ENCODE results near the gene RIPOR2.

The RIPOR2 gene

DNA sequence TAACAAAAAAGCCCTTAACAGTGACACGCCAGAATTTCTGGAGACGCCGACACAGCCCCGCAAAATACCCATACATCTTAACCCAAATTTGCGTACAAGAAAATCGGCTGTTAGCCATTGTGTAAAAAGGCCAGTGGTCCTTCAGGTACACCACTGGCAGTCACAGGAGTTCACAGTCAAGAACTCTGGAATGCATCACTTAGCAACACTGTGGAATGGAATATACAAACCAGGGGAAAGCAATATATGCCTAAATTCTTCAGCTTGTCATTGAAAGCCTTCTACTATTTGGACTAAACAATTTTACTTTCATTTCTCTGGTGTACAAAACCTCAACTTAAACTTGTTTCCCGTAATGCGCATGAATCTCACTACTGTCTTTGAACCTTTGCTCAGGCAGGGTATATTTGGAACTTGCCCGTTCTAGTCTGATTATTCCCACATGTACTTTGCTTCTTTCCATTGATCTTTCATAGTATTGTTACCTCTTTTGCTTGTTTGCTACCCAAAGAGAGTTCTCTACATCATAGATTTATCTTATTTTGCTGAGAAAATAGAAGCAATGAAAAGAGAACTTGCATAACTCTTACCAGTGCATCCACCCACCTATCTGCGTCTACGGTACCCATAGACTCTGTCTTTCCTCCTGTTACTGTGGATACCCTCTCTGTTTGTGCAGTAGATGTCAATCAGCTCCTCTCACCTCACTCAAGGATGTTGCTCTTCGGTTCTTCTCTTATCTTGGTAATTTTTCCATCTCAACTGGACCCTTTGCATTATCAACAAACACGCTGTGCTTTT, 136.8 kb downstream of the RIPOR2 start, which contains the start of gene ARMH2:
ARMH2 (minus strand) TSS at position 178 of the 801 bp plus-strand sequence; CDS start at position 118, 60 bp downstream.
- ATAC-seq (no peak), DNase-seq (no peak)
- H3K27me3 Mint-ChIP-seq, result no peaks in the 10 kb centered on the region
- no peaks in the 10 kb centered on the region for H3K9me3 Mint-ChIP-seq
- H3K36me3 Mint-ChIP-seq (ENCODE audit: low read depth), result peaks cover 7% of the 10 kb centered on the region
- H3K27ac Mint-ChIP-seq, result no peak within 1 kb of the TSS
- H3K4me3 Mint-ChIP-seq, result no peak within 1 kb of the TSS
- H3K4me1 Mint-ChIP-seq, result peaks cover 21% of the 10 kb centered on the region

- no peak overlapping the region for H3K4me3 Mint-ChIP-seq
- DNase-seq, result no peak
- no peak overlapping the region for H3K27ac Mint-ChIP-seq
- H3K4me1 Mint-ChIP-seq, result peaks cover 21% of the 10 kb centered on the region
- H3K9me3 Mint-ChIP-seq, result no peaks in the 10 kb centered on the region
- no peaks in the 10 kb centered on the region for H3K27me3 Mint-ChIP-seq
- ATAC-seq, result no peak
- peaks cover 4% of the 10 kb centered on the region for H3K36me3 Mint-ChIP-seq (ENCODE audit: low read depth)
These were observed 138.1 kb downstream of the RIPOR2 start for GRCh38 chr6:24797596-24798216.

DNA sequence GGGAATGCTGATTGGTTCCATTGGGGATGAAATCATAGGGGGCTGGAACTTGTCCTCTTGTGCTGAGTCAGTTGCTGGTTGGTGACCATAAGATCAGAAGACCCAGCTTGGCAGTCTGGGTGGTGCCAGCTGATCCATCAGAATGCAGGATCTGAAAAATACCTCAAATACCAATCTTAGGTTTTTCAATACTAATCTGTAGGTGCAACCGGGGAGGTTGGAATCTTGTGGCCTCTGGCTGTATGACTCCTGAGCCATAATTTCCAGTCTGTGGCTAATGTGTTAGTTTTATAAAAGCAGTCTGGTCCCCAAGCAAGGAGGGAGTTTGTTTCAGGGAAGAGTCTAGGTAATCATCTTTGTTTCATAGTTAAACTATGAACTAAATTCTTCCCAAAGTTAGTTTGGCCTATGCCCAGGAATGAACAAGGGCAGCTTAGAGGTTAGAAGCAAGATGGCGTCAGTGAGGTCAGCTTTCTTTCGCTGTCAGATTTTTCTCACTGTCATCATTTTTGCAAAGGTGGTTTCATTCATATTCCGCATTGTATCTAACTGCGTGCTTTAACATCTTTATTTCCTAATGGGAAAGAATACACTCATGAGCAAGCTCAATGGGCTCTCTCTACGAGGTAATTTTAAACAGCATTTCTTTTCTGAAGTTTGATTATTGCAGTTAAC, 139.0 kb downstream of the RIPOR2 start:
- DNase-seq (peak; percentile 25), ATAC-seq (peak; percentile 81)
- no peaks in the 10 kb centered on the region for H3K9me3 Mint-ChIP-seq
- H3K36me3 Mint-ChIP-seq (ENCODE audit: low read depth), result peaks cover 4% of the 10 kb centered on the region
- H3K27me3 Mint-ChIP-seq, result no peaks in the 10 kb centered on the region
- H3K4me3 Mint-ChIP-seq, result peak overlapping the region; percentile 41
- H3K4me1 Mint-ChIP-seq, result peaks cover 21% of the 10 kb centered on the region
- peak overlapping the region; percentile 77 for H3K27ac Mint-ChIP-seq

DNA sequence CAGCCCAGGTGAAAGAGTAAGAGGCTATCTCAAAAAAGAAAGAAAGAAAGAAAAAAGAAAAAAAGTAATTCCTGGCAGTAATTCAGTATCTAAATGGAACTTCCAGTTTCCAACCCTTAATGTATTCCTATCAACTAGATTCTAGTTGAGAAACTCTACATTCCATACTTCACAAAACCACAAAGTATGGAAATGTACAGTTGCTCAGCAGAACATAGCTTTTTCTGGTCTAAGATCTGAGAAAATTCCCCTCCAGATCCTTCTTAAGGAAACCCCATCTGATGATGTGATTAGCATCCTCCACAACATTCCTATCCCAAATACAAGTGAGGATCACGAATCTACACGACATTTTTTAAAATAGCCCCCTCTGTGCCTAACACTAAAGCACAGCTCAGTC, 140.7 kb downstream of the RIPOR2 start:
- Mint-ChIP-seq H3K36me3 (ENCODE audit: low read depth) (peaks cover 3% of the 10 kb centered on the region), H3K9me3 (no peaks in the 10 kb centered on the region), H3K4me3 (no peak overlapping the region), H3K27ac (no peak overlapping the region), H3K27me3 (no peaks in the 10 kb centered on the region), H3K4me1 (peaks cover 21% of the 10 kb centered on the region)
- no peak for DNase-seq
- ATAC-seq, result no peak

DNA sequence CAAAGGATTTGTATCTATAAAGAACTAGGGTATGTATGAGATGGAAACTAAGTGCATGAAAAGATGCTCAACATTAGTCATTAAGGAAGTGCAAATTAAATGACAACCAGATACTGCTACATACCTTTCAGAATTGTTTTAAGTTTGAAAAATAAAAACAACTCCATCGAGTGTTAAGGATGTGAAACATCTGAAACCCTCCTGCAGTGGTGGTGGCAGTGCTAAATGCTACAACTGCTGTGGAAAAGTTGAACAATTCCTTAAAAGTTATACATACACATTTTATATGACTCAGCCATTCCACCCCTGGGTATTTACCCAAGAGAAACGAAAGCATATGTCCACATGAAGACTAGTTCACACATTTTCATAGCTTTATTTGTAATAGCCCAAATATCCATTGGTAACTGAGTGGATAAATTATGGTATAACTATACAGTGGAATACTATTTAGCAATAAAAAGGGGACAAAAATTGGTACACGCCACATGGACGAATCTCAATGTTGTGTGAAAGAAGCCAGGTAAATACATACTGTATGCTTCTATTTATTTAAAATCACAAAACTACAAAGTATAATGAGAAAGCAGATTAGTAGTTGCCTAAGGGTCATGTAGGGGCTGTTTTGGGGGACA, 147.6 kb downstream of the RIPOR2 start:
- no peak overlapping the region for H3K4me3 Mint-ChIP-seq
- no peaks in the 10 kb centered on the region for H3K27me3 Mint-ChIP-seq
- peak; percentile 93 for ATAC-seq
- peaks cover 26% of the 10 kb centered on the region for H3K4me1 Mint-ChIP-seq
- H3K36me3 Mint-ChIP-seq (ENCODE audit: low read depth), result peaks cover 53% of the 10 kb centered on the region
- H3K9me3 Mint-ChIP-seq, result no peaks in the 10 kb centered on the region
- peak overlapping the region; percentile 87 for H3K27ac Mint-ChIP-seq
- no peak for DNase-seq

- H3K36me3 Mint-ChIP-seq (ENCODE audit: low read depth), result peaks cover 80% of the 10 kb centered on the region
- no peaks in the 10 kb centered on the region for H3K9me3 Mint-ChIP-seq
- H3K4me3 Mint-ChIP-seq, result no peak overlapping the region
- ATAC-seq (no peak), DNase-seq (no peak)
- H3K4me1 Mint-ChIP-seq, result peaks cover 31% of the 10 kb centered on the region
- no peaks in the 10 kb centered on the region for H3K27me3 Mint-ChIP-seq
- H3K27ac Mint-ChIP-seq, result no peak overlapping the region
These were observed 155.6 kb downstream of the RIPOR2 start for GRCh38 chr6:24780206-24780605.

DNA sequence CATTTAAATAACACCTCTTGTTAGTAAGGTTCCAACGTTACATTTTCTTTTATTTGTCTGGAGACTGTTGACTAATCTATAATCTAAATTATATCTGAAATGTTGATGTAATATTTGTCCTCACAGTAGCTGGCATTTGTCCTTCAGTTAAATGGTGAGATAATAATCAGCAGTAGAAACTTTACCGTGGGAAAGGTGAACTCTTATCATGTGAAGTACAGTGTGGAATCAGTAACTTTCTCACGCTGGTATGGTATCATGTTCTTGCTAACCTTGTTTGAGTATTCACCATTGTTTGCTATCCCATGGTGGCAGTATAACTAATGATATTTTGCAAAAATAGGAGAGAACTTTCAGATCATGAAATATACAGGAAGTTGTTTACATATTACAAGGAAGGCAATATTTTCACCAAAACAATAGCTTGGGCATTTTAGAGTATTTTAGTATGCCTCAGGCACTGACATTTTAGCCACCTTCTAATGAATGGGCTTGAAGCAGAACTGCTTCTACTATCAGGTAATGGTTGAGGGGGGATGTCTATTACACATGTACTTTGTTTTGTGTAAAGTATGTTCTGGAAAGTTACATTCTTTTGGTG, 156.2 kb downstream of the RIPOR2 start:
- no peak for ATAC-seq
- peaks cover 33% of the 10 kb centered on the region for H3K4me1 Mint-ChIP-seq
- no peaks in the 10 kb centered on the region for H3K9me3 Mint-ChIP-seq
- no peaks in the 10 kb centered on the region for H3K27me3 Mint-ChIP-seq
- H3K36me3 Mint-ChIP-seq (ENCODE audit: low read depth), result peaks cover 73% of the 10 kb centered on the region
- no peak overlapping the region for H3K4me3 Mint-ChIP-seq
- DNase-seq, result no peak
- H3K27ac Mint-ChIP-seq, result no peak overlapping the region

GRCh38 chr6:24778878-24779277, 156.9 kb downstream of the RIPOR2 start:
- DNase-seq, result no peak
- ATAC-seq, result no peak
- peaks cover 36% of the 10 kb centered on the region for H3K4me1 Mint-ChIP-seq
- H3K27me3 Mint-ChIP-seq, result no peaks in the 10 kb centered on the region
- peaks cover 68% of the 10 kb centered on the region for H3K36me3 Mint-ChIP-seq (ENCODE audit: low read depth)
- H3K4me3 Mint-ChIP-seq, result no peak overlapping the region
- no peak overlapping the region for H3K27ac Mint-ChIP-seq
- H3K9me3 Mint-ChIP-seq, result no peaks in the 10 kb centered on the region

- ATAC-seq, result no peak
- no peak overlapping the region for H3K27ac Mint-ChIP-seq
- peaks cover 63% of the 10 kb centered on the region for H3K36me3 Mint-ChIP-seq (ENCODE audit: low read depth)
- no peaks in the 10 kb centered on the region for H3K27me3 Mint-ChIP-seq
- H3K4me1 Mint-ChIP-seq, result peaks cover 37% of the 10 kb centered on the region
- DNase-seq, result no peak
- no peaks in the 10 kb centered on the region for H3K9me3 Mint-ChIP-seq
- peak overlapping the region; percentile 97 for H3K4me3 Mint-ChIP-seq
These were observed 157.6 kb downstream of the RIPOR2 start for GRCh38 chr6:24778121-24778520.

DNA sequence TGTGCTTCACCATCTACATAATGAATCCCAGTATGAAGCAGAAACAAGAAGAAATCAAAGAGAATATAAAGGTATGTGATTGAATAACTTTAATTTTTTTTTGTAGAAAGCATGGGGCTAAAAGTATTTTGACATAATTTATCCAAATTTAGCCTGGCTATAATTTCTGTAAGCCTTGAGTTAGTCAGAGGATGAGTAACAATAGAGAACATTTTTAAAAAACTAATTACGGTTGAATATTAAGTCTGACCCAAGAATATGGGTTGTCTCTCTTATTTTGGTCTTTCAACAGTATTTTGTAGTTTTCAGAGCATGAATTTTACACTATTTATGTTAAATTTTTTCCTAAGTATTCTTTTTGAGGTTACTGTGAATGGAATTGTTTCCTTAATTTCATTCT, 158.5 kb downstream of the RIPOR2 start:
- peak overlapping the region; percentile 97 for H3K4me3 Mint-ChIP-seq
- peaks cover 54% of the 10 kb centered on the region for H3K36me3 Mint-ChIP-seq (ENCODE audit: low read depth)

DNA sequence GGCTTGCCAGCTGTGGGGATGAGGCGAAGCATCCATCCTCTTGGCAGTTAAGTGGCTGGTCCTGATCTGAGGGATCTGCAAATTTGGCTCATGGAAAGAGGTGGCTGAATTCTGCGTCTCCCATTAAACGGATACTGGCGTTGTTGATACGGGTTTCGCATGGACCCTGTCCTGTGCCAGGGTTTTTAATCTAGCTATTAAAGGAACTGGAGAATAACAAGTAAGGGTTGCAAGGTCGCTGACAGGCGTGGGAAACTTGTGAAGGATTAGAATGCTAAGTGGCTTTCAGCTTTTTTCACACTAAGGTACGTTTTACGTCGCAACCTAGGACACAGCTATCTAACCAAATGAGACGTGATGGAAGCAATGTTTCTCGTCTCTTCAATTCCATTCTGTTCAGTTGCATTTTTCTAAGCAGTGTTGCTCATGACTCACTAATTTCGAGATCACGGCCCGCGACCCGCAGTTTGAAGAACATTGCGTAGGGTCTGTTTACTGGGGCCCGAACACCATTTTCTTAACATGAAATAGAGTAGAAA, 160.2 kb downstream of the RIPOR2 start:
- Mint-ChIP-seq H3K4me1 (peaks cover 37% of the 10 kb centered on the region), H3K36me3 (ENCODE audit: low read depth) (peaks cover 39% of the 10 kb centered on the region), H3K27ac (peak overlapping the region; percentile 99), H3K27me3 (no peaks in the 10 kb centered on the region), H3K9me3 (no peaks in the 10 kb centered on the region), H3K4me3 (peak overlapping the region; percentile 97)
- ATAC-seq, result no peak
- DNase-seq, result peak; percentile 24

More for the DNA sequence above, 158.5 kb downstream of the RIPOR2 start:
- Mint-ChIP-seq H3K4me1 (peaks cover 37% of the 10 kb centered on the region), H3K27ac (no peak overlapping the region), H3K9me3 (no peaks in the 10 kb centered on the region), H3K27me3 (no peaks in the 10 kb centered on the region)
- ATAC-seq, result no peak
- DNase-seq, result no peak

- H3K27me3 Mint-ChIP-seq, result no peaks in the 10 kb centered on the region
- peak within 1 kb of the TSS; percentile 99 for H3K27ac Mint-ChIP-seq
- H3K4me3 Mint-ChIP-seq, result peak within 1 kb of the TSS; percentile 97
- no peaks in the 10 kb centered on the region for H3K9me3 Mint-ChIP-seq
- peaks cover 35% of the 10 kb centered on the region for H3K4me1 Mint-ChIP-seq
- DNase-seq (peak; percentile 100), ATAC-seq (peak; percentile 96)
- peaks cover 32% of the 10 kb centered on the region for H3K36me3 Mint-ChIP-seq (ENCODE audit: low read depth)
These were observed 160.9 kb downstream of the RIPOR2 start, which contains the start of gene GMNN for GRCh38 chr6:24774696-24775519. GMNN (plus strand) TSS chr6:24774937; CDS start chr6:24777247, 2,310 bp downstream.

DNA sequence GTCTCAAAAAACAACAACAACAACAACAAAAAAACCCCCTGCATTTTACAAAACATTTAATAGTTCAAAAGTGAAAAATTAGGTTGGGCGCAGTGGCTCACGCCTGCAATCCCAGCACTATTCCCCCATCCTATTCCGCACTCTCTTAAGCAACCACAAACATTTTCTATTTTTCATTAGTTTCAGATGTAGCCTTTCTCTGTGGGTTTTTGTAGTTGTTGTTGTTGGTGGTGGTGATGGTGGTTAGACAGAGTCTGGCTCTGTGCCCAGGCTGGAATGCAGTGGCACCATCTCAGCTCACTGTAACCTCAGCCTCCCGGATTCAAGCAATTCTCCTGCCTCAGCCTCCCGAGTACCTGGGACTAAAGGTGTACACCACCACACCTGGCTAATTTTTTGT, 167.4 kb downstream of the RIPOR2 start:
- no peaks in the 10 kb centered on the region for H3K9me3 Mint-ChIP-seq
- no peaks in the 10 kb centered on the region for H3K36me3 Mint-ChIP-seq (ENCODE audit: low read depth)
- no peak overlapping the region for H3K27ac Mint-ChIP-seq
- ATAC-seq (no peak), DNase-seq (no peak)
- H3K4me3 Mint-ChIP-seq, result no peak overlapping the region
- H3K4me1 Mint-ChIP-seq, result peaks cover 2% of the 10 kb centered on the region
- no peaks in the 10 kb centered on the region for H3K27me3 Mint-ChIP-seq
